HepG2 (cell line): ENCODE data around the gene UXS1. TPM values are rescaled to one million over a fixed set of nuclear protein-coding genes. Genes with fewer than 3 reads are reported as not detected.

ENCODE experiments used
- CHD4 ChIP-seq: fragments of 200-600 bp; sonication (generic); IDR thresholded peaks from 2 replicates; pipeline ENCODE4 v1.7.0; 2017; ENCODE audit warnings: mild to moderate bottlenecking, low read length, borderline replicate concordance
- IKZF4 ChIP-seq: sonication (generic); formaldehyde crosslinking; IDR thresholded peaks from 2 replicates; pipeline ENCODE4 v1.5.1; 2020; ENCODE audit warnings: borderline replicate concordance, mild to moderate bottlenecking, low read depth, missing genetic modification reagents; ENCODE audit errors: not compliant biosample characterization
- JARID2 ChIP-seq: sonication (generic); formaldehyde crosslinking; IDR thresholded peaks from 2 replicates; pipeline ENCODE4 v1.8.1; 2023; ENCODE audit warnings: missing genetic modification reagents, inconsistent platforms; ENCODE audit not compliant: insufficient replicate concordance
- KMT2A ChIP-seq: sonication (generic); formaldehyde crosslinking; IDR thresholded peaks from 2 replicates; pipeline ENCODE4 v1.4.0; 2020; ENCODE audit warnings: missing genetic modification reagents
- MTA3 ChIP-seq: sonication (generic); formaldehyde crosslinking; IDR thresholded peaks from 2 replicates; pipeline ENCODE4 v1.4.0; 2020; ENCODE audit warnings: missing genetic modification reagents
- PHF21A ChIP-seq: sonication (generic); formaldehyde crosslinking; IDR thresholded peaks from 2 replicates; pipeline ENCODE4 v1.5.0; 2020; ENCODE audit warnings: mild to moderate bottlenecking, missing genetic modification reagents
- POLR2G ChIP-seq: fragments of 200-400 bp; formaldehyde crosslinking; IDR thresholded peaks from 2 replicates; pipeline ENCODE4 v1.6.1; 2018; ENCODE audit warnings: mild to moderate bottlenecking, low read depth, low read length, moderate library complexity
- REPIN1 ChIP-seq: sonication (generic); formaldehyde crosslinking; IDR thresholded peaks from 2 replicates; pipeline ENCODE4 v1.8.0; 2022; ENCODE audit warnings: missing genetic modification reagents, low read depth, mild to moderate bottlenecking, borderline replicate concordance
- SATB2 ChIP-seq: sonication (generic); formaldehyde crosslinking; IDR thresholded peaks from 2 replicates; pipeline ENCODE4 v1.5.0; 2020; ENCODE audit warnings: missing genetic modification reagents
- SMARCC2 ChIP-seq: fragments of 450-650 bp; IDR thresholded peaks from 2 replicates; pipeline ENCODE4 v1.6.1; 2017; ENCODE audit warnings: antibody characterized with exemption, mild to moderate bottlenecking
- SPEN ChIP-seq: sonication (generic); formaldehyde crosslinking; IDR thresholded peaks from 2 replicates; pipeline ENCODE4 v1.5.1; 2020; ENCODE audit warnings: low read depth, mild to moderate bottlenecking, missing genetic modification reagents
- SRY ChIP-seq: sonication (generic); formaldehyde crosslinking; IDR thresholded peaks from 2 replicates; pipeline ENCODE4 v1.8.0; 2022; ENCODE audit warnings: mild to moderate bottlenecking, missing genetic modification reagents
- TP53 ChIP-seq: sonication (generic); formaldehyde crosslinking; conservative IDR thresholded peaks from 2 replicates; pipeline ENCODE4 v1.4.0; 2020; ENCODE audit warnings: missing genetic modification reagents
- U2AF1 ChIP-seq: fragments of 200-400 bp; formaldehyde crosslinking; optimal IDR thresholded peaks from 2 replicates; pipeline ENCODE3; 2017; ENCODE audit warnings: mild to moderate bottlenecking, low read depth, low read length
- XBP1 ChIP-seq: sonication (generic); formaldehyde crosslinking; IDR thresholded peaks from 2 replicates; pipeline ENCODE4 v1.5.0; 2020; ENCODE audit warnings: missing genetic modification reagents
- ZNF138 ChIP-seq: sonication (generic); formaldehyde crosslinking; IDR thresholded peaks from 2 replicates; pipeline ENCODE4 v1.5.0; 2020; ENCODE audit warnings: mild to moderate bottlenecking, low read depth, missing genetic modification reagents
- ZNF20 ChIP-seq: sonication (generic); formaldehyde crosslinking; IDR thresholded peaks from 2 replicates; pipeline ENCODE4 v1.4.0; 2020; ENCODE audit warnings: mild to moderate bottlenecking, moderate library complexity, missing genetic modification reagents
- ZNF296 ChIP-seq: sonication (generic); formaldehyde crosslinking; conservative IDR thresholded peaks from 2 replicates; pipeline ENCODE4 v1.5.0; 2020; ENCODE audit warnings: mild to moderate bottlenecking, missing genetic modification reagents
- ZNF547 ChIP-seq: sonication (generic); formaldehyde crosslinking; IDR thresholded peaks from 2 replicates; pipeline ENCODE4 v1.5.1; 2020; ENCODE audit warnings: mild to moderate bottlenecking, missing genetic modification reagents
- ZNF615 ChIP-seq: sonication (generic); formaldehyde crosslinking; IDR thresholded peaks from 2 replicates; pipeline ENCODE4 v1.5.0; 2020; ENCODE audit warnings: mild to moderate bottlenecking, missing genetic modification reagents, borderline replicate concordance
- polyA plus RNA-seq, 8 experiments: library from polyadenylated mRNA; depleted of rRNA in 3 of 8; stranded (reverse) in 7 of 8; unstranded in 1 of 8; fragments of >200 nt; fragmentation: Illumina TruSeq in 4 of 8; extraction: Trizol in 4 of 8; gene quantifications; 2 replicates each; pipeline versions ENCODE4 v1.2.1 to v1.2.3, GENCODE V29; 2011 to 2016; ENCODE audit warnings: low read depth in 4 of 8, missing spikeins in 1 of 8, mixed read lengths in 1 of 8; ENCODE audit not compliant: insufficient read depth in 1 of 8
- total RNA-seq, 5 experiments: library from RNA; depleted of rRNA; stranded (reverse); fragments of >200 nt; fragmentation: Illumina TruSeq; extraction: Trizol; gene quantifications; 2 replicates each; pipeline ENCODE4 v1.2.3, GENCODE V29; 2016; ENCODE audit warnings: low read depth in 1 of 5
- TF ChIP-seq, protein P1 (sequence below): sonication (generic); formaldehyde crosslinking; IDR thresholded peaks from 2 replicates; pipeline ENCODE4 v1.5.1; 2020; ENCODE audit warnings: missing genetic modification reagents, mild to moderate bottlenecking, borderline replicate concordance
- TF ChIP-seq, protein P2 (sequence below): sonication (generic); formaldehyde crosslinking; IDR thresholded peaks from 2 replicates; pipeline ENCODE4 v1.5.0; 2020; ENCODE audit warnings: missing genetic modification reagents
- TF ChIP-seq, protein P3 (sequence below): sonication (generic); formaldehyde crosslinking; IDR thresholded peaks from 2 replicates; pipeline ENCODE4 v1.5.0; 2020; ENCODE audit warnings: mild to moderate bottlenecking, missing genetic modification reagents
- TF ChIP-seq, protein P4 (sequence below): sonication (generic); formaldehyde crosslinking; IDR thresholded peaks from 2 replicates; pipeline ENCODE4 v1.4.0; 2020; ENCODE audit warnings: missing genetic modification reagents, low read depth, mild to moderate bottlenecking, borderline replicate concordance
- TF ChIP-seq, protein P5 (sequence below): sonication (generic); formaldehyde crosslinking; conservative IDR thresholded peaks from 2 replicates; pipeline ENCODE4 v1.8.0; 2022; ENCODE audit warnings: low read depth, missing genetic modification reagents

The UXS1 gene
- total and polyA plus RNA-seq, 2 of the 13 experiments (the other 11 are each of a cell fraction or from before 2014, with no cell fraction given): 53.3 to 110 TPM

DNA sequence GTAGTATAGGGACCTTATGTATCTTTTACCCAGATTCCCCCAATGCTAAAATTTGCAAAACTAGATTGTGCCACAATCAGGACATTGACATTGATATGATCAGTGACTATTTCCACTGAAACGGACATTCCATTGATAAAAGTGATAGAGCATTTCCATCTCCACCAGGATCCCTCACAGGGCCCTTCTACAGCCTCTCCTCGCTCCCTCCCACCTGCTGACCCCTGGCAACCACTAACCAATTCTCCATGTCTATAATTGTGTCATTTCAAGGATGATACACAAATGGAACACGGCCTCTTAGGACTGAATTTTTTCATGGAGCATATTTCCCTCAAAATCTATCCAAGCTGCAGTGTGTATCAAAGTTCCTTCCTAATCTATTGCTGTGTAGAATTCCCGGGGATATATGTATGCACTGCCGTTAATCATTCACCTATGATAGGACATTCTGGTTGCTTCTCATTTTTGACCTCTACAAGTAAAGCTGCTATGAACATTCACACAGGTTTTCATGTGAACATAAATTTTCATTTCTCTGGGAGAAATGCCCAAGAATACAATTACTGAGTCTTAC lies 67.3 kb downstream of the UXS1 start (continued):
- TF ChIP-seq REPIN1 (CRISPR knock-in tag) (no peak), U2AF1 (no peak), ZNF20 (no peak), MTA3 (CRISPR knock-in tag) (no peak), SATB2 (CRISPR knock-in tag) (no peak), POLR2G (peak; percentile 28), ZNF547 (CRISPR knock-in tag) (no peak), SPEN (no peak), ZNF296 (CRISPR knock-in tag) (no peak), SMARCC2 (no peak), JARID2 (CRISPR knock-in tag) (no peak), SRY (no peak), ZNF138 (CRISPR knock-in tag) (no peak), CHD4 (peak; percentile 22; the same call in 1 of the 2 replicates), XBP1 (CRISPR knock-in tag) (no peak), IKZF4 (CRISPR knock-in tag) (no peak), TP53 (CRISPR knock-in tag) (no peak), ZNF615 (CRISPR knock-in tag) (0 out of 2 replicates have a peak, but pooled peaks have one; percentile 54), KMT2A (CRISPR knock-in tag) (no peak; the same call in 1 of the 2 replicates), PHF21A (no peak; the same call in 1 of the 2 replicates)
- TF ChIP-seq, protein P1, sequence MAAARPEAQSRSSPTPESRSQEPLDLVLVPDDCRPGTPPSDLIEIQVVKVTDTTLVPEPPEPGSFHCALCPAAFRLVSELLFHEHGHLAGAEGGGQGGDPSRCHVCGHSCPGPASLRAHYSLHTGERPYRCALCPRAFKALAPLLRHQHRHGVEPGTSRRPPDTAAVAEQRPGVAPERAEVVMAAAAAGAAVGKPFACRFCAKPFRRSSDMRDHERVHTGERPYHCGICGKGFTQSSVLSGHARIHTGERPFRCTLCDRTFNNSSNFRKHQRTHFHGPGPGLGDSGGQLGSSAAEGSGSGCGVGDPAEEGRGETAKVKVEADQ (CRISPR knock-in tag): no peak
- TF ChIP-seq, protein P2, sequence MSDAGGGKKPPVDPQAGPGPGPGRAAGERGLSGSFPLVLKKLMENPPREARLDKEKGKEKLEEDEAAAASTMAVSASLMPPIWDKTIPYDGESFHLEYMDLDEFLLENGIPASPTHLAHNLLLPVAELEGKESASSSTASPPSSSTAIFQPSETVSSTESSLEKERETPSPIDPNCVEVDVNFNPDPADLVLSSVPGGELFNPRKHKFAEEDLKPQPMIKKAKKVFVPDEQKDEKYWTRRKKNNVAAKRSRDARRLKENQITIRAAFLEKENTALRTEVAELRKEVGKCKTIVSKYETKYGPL: no peak
- TF ChIP-seq, protein P3, sequence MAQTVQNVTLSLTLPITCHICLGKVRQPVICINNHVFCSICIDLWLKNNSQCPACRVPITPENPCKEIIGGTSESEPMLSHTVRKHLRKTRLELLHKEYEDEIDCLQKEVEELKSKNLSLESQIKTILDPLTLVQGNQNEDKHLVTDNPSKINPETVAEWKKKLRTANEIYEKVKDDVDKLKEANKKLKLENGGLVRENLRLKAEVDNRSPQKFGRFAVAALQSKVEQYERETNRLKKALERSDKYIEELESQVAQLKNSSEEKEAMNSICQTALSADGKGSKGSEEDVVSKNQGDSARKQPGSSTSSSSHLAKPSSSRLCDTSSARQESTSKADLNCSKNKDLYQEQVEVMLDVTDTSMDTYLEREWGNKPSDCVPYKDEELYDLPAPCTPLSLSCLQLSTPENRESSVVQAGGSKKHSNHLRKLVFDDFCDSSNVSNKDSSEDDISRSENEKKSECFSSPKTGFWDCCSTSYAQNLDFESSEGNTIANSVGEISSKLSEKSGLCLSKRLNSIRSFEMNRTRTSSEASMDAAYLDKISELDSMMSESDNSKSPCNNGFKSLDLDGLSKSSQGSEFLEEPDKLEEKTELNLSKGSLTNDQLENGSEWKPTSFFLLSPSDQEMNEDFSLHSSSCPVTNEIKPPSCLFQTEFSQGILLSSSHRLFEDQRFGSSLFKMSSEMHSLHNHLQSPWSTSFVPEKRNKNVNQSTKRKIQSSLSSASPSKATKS (CRISPR knock-in tag): 0 out of 2 replicates have a peak, but pooled peaks have one; percentile 49
- TF ChIP-seq, protein P4, sequence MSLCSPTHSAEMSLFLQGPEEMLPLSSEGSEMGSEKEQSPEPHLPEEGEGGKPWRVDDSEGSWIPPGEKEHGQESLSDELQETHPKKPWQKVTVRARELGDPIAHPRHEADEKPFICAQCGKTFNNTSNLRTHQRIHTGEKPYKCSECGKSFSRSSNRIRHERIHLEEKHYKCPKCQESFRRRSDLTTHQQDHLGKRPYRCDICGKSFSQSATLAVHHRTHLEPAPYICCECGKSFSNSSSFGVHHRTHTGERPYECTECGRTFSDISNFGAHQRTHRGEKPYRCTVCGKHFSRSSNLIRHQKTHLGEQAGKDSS (CRISPR knock-in tag): no peak
- TF ChIP-seq, protein P5, sequence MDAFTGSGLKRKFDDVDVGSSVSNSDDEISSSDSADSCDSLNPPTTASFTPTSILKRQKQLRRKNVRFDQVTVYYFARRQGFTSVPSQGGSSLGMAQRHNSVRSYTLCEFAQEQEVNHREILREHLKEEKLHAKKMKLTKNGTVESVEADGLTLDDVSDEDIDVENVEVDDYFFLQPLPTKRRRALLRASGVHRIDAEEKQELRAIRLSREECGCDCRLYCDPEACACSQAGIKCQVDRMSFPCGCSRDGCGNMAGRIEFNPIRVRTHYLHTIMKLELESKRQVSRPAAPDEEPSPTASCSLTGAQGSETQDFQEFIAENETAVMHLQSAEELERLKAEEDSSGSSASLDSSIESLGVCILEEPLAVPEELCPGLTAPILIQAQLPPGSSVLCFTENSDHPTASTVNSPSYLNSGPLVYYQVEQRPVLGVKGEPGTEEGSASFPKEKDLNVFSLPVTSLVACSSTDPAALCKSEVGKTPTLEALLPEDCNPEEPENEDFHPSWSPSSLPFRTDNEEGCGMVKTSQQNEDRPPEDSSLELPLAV: no peak
